CD4-positive, alpha-beta T cell treated with Interferon alpha-2 for 1 hour (primary cell): ENCODE data around the gene LSAMP.

Source experiments
- DNase-seq, 2 donors: peaks; one replicate each; pipeline ENCODE4 v3.0.0-alpha.2; 2020 to 2022

The LSAMP gene

GRCh38 chr3:116429479-116430269, 15.6 kb downstream of the LSAMP start:
- no peak for DNase-seq

GRCh38 chr3:116426036-116426435, 19.3 kb downstream of the LSAMP start:
- DNase-seq = no peak

- DNase-seq = no peak
These were observed 20.2 kb downstream of the LSAMP start for GRCh38 chr3:116425126-116425525.

- no peak for DNase-seq
These were observed 21.3 kb downstream of the LSAMP start for GRCh38 chr3:116423945-116424344.

GRCh38 chr3:116423374-116423773, 21.9 kb downstream of the LSAMP start:
- DNase-seq = no peak

- no peak for DNase-seq
These were observed 28.1 kb downstream of the LSAMP start for GRCh38 chr3:116417151-116417550.

GRCh38 chr3:116413319-116413718, 32.0 kb downstream of the LSAMP start:
- no peak for DNase-seq

GRCh38 chr3:116408473-116408872, 36.8 kb downstream of the LSAMP start:
- DNase-seq = no peak

GRCh38 chr3:116405231-116405630, 40.1 kb downstream of the LSAMP start:
- no peak for DNase-seq

GRCh38 chr3:116399701-116400226, 45.5 kb downstream of the LSAMP start:
- DNase-seq = no peak

- DNase-seq = no peak
These were observed 50.9 kb downstream of the LSAMP start for GRCh38 chr3:116394365-116394764.

GRCh38 chr3:116393199-116393598, 52.1 kb downstream of the LSAMP start:
- DNase-seq = no peak

GRCh38 chr3:116392291-116392690, 53.0 kb downstream of the LSAMP start:
- DNase-seq = no peak

GRCh38 chr3:116391296-116392201, 53.7 kb downstream of the LSAMP start:
- DNase-seq = no peak

GRCh38 chr3:116390318-116390717, 55.0 kb downstream of the LSAMP start:
- no peak for DNase-seq

- DNase-seq = no peak
These were observed 56.4 kb downstream of the LSAMP start for GRCh38 chr3:116388867-116389385.

- DNase-seq = no peak
These were observed 59.1 kb downstream of the LSAMP start for GRCh38 chr3:116386168-116386567.

- no peak for DNase-seq
These were observed 60.6 kb downstream of the LSAMP start for GRCh38 chr3:116384717-116385116.

- no peak for DNase-seq
These were observed 67.2 kb downstream of the LSAMP start for GRCh38 chr3:116378077-116378476.

GRCh38 chr3:116374901-116375300, 70.4 kb downstream of the LSAMP start:
- no peak for DNase-seq

- DNase-seq = no peak
These were observed 77.4 kb downstream of the LSAMP start for GRCh38 chr3:116367761-116368395.

GRCh38 chr3:116356056-116356455, 89.2 kb downstream of the LSAMP start:
- DNase-seq = no peak

- DNase-seq = no peak
These were observed 90.9 kb downstream of the LSAMP start for GRCh38 chr3:116354382-116354781.
